HG03064 (cell line): ENCODE results near the gene TCP11.

ENCODE experiments used
- ATAC-seq: cut with Tn5 transposase; IDR thresholded peaks from one replicate; pipeline ENCODE4 v1.9.1; 2021; ENCODE audit warnings: low read depth; ENCODE audit not compliant: unreplicated experiment

The TCP11 gene

DNA sequence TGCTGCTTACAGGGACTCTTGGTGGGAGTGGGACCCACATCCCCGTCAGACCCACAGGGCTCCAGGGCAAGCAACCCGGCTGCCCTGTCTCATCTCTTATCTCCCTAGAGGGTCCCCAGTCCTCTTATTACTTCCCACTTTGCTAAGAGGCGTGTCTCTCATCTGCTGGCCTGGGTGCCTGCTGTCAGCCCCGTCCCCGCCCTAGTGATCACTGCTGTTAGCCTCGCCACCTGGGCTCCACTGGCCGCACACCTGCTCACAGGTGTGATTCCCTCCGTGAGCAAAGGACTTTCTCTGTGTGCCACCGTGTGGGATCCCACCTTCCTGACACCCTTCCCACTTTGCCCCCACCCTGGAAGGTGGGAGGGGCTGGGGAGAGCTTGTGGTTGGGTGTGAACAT, 57.6 kb downstream of the TCP11 start:
- no peak for ATAC-seq

DNA sequence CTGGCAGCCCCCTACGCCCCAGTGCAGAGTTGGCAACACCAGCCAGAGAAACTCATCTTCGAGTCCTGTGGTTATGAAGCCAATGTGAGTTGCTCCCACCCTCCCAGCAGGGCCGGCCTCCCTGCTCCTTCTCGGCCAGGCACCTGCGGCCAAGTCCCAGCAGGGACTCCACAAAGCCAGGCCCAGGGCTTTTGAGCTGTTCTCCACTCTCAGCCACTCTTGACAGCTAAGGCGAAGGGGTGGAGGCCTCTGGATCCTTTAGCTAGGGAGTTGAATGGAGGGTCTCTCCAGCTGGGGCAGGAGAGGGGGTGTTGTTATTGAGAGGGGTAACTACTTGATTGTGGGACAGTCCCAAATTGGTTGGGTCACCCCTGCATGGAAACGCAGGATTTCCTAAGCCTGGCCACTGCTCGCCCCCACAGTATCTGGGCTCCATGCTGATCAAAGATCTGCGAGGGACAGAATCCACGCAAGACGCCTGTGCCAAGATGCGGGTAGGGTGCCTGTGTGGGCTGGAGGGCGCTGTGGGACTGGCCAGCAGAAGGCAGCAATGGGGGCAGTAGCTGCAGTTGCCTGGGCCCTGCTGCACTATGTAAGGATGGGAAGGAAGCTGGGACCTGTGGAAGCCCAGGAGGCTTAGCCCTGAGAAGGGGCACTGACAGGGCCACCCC, 58.3 kb downstream of the TCP11 start:
- ATAC-seq, result no peak

DNA sequence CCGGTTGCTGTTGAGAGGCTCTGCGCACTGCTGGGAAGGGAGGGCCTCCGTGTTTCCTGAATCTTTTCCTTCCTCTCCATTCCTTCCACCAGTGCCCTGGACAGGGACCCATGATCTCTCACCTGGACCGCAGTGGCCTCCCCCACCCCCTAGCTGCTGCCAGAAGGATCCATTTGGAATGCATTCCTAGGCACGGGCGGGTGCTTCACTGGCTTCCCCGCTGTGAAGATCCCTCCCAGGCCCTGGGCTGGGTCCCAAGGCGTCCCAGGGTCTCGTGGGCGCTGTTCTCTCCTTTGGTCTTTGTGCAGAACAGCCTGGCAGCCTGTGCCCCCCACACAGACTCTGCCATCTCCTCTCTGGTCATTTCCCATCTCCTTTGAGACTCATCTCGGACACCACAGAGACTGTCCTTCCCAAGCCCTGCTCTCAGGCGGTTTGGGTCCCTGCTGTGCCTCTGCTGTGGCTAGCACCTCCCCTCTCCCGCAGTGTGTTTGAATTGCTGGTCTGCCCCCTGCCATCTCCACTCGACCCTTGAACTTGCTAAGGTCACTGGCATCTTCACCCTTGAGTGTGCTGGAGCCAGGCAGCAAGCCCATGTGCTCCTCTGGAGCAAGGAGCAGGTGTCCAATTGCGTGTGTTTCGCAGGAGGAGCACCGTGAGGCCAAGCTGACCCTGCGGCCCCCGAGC, 59.0 kb downstream of the TCP11 start:
- no peak for ATAC-seq

DNA sequence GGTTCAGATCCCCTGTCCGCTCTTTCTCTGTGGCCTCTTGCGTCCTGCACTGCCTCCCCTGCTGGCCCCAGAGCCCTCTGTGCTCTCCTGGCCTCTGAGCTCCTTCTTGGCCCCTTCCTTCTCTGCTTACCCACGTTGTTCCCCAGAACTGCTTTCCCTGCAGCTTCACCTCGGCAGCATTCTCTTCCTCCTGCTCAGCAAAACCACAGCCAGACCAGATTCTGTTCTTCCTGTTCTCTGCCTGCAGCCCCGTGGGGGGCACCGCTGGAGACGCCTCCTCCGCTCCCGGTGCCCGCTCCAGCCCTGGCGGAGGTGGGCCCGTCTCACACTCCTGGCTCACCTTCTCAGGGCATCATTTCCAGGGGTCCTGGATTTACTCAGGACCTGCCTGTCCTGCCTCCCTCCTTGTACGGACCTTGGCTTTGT, 59.7 kb downstream of the TCP11 start:
- ATAC-seq, result no peak

DNA sequence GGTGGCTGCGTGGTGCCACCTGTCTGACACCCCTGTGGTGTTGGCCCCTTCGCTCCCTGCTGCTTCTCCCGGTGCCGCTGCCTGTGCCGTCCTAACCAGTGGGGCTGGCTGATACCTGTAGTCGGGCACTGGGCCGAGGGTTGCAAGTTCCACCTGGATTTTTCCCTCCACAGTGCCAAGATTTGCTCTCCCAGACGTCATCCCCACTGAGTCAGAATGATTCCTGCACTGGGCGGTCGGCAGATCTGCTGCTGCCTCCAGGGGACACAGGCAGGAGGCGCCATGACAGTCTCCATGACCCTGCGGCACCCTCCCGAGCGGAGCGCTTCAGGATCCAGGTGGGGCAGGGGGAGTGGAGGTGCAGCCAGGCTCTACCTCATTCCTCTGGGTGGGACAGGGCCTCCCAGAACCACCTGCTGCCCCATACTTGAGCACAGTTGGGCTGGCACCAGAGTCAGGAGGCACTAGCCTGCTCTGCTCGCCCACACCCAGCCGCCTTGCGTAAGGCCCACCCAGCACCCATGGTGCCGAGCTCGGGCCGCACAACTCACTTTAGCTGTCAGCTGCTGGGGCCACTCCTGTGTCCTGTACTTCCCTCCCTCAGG, 60.2 kb downstream of the TCP11 start:
- no peak for ATAC-seq

DNA sequence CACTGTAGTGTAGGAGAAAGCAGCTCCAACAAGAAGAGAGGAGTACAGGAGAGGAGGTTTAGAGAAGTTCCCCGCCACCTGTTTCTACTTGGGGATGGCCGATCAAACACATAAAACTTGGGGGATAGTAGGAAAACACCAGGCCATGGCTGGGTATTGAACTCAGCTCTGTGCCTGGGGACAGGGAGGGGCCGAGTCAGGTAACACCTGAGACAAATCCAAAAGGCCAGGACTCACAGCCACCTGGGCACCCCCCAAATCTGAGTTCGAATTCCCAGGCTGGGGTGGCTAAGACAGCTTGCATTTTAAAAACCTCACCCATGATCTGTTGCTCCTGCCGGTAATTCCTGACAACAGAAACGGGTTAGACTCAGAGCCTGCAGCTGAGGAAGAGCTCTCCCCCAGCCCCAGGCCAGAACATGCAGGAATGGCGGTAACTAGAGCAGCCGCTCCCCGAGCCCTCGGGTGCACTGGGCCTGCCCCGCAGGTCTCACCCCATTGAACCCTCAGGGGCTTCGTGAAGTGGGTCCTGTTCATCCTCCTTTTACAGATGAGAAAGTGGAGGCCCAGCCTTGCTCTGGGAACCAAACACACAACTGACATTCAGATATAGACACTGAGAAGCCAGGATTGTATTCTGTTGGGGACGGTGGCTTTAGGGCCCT, 61.0 kb downstream of the TCP11 start:
- ATAC-seq, result no peak

DNA sequence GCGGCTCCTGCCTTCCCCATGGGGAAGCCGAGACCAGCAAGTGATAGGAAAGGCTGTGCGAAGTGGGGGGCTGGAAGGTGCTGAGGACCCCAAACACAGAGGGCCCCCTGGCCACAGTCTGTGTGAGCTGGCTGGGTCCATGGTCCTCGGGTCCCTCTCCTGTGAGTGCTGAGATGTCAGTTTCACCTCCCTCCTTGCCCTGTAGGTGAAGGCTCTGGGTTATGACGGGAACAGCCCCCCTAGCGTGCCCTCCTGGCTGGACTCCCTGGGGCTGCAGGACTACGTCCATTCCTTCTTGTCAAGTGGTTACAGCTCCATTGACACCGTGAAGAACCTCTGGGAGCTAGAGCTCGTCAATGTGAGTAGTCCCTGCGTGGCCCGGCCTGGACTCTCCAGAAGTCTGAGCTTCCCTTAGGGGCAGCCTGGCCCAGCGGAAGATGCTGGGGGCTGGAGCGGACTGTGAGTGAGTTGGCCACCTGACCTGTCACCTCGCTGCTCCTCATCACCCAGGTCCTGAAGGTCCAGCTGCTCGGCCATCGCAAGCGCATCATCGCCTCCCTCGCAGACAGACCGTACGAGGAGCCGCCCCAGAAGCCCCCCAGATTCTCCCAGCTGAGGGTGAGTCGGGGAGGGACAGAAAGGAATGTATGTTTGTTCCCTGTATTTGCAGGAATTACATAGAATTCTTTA, 61.7 kb downstream of the TCP11 start:
- ATAC-seq, result no peak

DNA sequence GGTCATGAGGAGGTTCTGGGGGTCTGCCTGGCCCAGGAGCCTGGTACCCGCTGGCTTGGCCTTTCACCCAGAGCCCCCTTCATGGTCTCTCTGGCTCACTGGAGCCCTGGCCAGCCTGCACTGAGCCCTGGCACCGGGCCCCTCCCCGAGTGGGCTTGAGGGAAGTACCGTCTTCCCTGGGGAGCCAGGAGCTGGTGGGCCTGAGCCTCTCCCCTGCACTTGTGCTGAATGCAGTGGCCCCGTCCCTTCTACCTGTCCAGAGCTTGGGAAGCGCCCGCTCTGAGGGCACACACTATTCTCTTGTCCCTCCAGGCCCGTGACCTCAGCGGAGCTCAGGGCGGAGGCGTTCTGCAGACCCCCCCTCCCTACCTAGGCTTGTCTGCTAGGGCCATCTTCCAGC, 62.2 kb downstream of the TCP11 start:
- no peak for ATAC-seq

DNA sequence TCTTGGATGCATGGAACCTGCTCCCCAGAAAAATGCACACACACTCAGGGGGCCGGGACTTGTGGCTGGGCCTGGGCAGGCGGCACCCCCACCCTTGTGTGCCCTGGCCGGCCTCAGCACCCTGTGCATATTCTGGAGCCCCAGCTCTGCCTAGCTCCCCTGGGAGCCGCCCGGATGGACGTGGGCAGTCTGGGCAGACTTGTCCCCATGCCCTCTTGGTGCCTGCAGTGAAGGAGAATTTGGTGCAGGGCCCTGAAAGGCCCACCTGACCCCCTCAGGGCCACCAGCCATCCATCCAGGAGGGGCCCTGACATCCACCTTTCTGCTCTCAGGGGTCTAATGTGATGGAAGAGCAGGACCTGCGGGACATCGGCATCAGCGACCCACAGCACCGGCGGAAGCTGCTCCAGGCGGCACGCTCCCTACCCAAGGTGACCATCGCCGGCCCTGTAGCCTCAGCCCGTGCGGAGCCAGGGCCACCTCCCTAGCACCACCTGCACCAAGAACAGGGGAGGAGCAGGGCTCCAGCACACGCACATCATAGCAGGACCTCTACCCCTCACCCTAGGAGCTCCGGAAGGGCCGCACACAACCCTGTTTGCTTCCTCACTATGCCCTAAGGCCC, 62.8 kb downstream of the TCP11 start:
- no peak for ATAC-seq

DNA sequence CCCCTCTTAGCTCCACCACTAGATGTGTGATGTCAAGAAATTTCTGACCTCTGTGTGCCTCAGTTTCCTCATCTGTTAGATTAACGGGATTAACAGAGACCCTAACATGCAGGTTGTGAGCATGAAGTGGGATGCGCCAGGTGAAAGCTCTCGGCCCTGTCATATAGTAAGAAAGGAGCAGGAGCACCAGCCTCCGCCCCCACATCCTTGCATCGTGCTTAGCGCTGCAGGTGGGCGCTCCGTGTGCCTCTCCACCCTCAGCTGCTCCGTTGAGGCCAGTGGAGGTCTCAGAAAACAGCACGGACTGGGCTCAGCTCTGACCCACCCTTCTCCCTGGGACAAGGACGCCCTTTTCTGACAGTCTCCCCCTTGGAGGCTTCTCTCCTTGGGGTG, 63.4 kb downstream of the TCP11 start:
- ATAC-seq, result no peak

DNA sequence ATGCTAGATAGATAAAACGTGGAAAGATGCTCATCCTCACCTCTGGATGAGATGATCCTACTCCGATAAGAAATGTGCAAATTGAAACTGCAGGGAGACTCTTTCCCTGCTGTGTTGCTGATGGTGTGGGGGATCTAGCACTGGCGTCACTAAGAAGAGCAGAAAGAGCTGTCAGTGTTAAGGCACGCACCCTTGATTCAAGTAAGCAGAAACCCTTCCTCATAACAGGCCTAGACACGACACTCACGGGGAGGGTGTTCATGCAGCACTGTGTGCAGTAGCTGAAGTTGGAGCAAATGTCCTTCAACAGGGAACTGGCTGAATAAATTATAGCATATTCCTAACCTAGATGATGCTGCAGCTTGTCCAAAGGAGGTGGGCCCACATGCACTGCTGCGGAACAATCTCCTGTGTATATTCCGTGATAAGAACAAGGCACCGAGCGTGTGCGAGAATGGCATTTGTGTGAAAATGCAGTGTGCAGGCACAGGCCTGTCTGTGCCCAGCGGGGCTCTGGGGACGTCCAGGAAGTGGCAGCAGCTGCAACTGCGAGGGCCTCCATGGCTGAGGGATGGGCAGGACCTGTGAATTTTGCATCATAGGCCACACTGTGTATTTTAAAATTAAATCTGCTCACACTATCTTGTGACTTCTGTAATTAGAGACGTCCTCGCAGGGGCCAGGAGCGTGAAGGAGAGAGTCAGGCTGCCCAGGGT, 64.0 kb downstream of the TCP11 start:
- ATAC-seq, result no peak

DNA sequence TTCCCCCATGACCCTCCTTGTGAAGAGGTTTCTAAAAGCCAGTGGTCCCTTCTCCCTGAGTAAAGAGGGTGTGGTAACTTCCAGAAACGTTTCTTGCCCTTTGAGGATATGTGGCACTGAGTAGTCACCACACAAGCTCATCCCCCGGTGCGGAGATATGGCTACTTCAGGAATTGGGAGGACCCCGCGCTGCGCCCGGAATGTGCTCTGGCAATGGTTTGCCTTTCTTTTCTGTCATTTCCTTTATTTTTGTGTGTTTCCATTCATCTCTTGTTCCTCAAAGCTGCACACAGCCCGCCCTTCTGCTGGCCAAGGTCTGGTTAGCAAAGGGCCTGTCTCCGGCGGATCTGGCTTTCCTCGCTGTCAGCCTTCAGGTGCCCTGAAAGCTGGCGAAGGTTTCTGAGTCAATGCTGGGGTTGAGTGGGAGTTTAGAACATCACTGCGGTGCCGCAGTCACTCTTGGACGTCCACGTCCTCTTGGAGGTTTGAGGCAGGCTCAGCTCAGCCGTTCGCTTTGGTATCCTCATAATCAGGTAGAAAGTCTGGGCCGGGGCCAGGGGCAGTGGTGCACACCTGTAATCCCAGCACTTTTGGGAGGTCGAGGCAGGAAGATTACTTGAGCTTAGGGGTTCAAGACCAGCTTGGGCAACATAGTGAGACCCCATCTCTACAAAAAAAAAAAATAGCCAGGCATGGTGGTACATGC, 67.2 kb downstream of the TCP11 start:
- ATAC-seq, result no peak

DNA sequence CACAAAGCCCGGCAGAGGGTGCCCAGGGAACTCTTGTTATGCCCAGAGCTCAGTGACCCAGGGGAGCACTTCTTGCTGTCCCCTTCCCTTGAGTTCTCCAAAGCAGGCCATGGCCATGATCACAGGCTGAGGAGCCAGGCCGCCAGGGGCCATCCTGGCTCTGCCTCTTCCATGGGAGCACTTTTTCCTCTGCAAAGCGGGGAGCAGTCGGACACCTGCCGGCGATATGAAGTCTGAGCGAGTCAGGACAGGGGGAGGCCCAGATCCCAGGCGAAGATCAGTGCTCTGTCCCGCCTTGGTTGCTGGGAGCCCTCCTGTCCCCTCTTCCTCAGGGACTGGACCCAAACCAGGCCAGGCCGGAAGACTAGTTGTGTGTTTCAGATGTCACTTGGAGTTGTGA, 67.9 kb downstream of the TCP11 start:
- ATAC-seq, result no peak

DNA sequence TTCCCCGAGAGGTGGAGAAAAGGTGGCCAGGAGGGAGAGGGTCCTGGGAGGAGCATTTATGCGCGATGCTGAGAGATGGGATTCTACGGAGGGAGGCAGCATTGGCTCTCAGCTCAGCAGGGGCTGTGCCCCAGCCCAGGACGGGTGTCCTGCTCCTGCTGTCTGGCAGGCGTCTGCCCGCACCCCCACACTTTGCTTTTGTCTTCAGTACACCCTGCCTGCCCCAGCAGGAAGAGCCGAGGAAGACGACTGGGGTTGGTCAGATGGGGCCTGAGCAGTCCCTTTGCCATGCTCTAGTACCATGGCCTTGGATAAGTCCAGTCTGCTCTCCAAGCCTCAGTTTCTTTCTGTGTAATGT, 68.5 kb downstream of the TCP11 start:
- no peak for ATAC-seq

DNA sequence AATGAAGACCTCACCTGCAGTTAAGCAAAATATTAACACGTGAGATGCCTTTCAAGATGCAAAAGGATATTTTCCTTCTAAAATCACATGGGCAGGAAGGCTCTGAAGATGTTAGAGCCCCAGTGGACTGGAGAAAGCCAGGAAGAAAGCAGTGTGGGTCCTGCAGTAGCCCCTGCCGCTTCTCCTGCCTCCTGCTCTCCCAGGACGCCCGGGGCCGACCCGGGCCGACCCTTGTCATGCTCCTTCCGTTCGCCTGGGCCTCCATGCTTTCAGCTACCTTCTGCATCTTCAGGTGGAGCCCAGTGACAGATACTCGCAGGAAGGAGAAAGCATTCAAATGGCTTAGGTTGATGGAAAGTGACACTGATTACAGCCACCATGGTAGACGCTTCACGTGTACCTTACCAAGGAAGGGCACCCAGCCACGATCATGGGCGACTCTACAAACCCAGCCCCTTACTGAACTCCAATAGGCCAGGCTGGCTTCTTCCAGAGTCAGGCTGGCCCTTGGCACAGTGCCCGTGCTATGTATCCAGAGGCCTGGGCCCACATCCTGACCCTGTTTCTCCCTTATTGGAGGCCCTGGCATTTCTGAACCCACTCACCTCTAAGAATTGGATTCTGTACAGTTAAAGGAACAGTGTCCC, 69.0 kb downstream of the TCP11 start:
- ATAC-seq, result no peak

DNA sequence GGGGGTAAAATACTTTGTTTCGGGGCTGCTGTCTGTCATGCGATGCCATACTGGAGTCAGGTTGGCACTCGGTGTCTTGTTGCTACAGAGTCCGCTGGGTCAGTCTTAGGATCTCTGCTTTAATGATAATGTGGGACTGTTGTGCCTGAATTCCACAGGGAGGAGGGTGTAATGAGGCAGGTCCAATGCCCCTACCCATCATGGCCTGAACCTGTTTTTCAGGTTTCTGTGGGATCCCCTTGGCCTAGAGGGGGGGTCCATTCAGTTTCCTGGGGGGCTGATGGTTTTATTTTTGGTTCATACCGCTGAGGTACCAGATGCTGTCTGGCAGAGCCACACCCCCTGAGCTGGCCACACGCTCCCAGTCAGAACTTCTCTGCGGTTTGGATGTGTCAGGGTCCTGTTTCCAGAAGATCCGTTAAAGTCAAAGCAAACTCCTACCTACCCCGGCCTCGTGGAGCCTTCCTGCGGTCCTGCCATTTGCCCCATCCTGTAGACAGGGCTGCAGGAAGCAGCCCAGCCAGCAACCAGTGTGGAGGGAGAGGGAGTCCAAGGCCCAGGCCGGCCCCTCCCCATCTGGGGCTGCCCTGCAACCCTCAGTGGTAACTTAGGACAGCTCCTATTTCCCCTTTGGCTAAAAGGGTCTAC, 69.7 kb downstream of the TCP11 start:
- ATAC-seq, result no peak

DNA sequence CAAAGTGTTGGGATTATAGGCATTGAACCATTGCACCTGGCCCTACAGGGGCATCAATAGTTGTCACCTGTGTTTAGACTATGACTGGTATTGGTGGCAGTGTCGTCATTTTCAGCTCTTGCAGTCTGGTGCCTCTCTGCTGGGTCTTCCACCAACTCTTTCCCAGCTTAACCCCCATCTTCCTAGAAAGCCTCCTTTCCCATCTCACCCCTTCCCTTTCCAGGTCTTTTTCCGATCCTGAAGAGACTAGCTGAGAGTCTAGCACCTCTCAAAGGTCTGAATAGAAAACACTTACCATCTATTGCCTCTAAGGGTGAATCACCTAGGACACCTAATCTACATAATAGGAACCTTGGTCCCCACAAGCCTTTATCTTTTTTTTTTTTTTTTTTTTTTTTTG, 71.0 kb downstream of the TCP11 start:
- ATAC-seq, result no peak

DNA sequence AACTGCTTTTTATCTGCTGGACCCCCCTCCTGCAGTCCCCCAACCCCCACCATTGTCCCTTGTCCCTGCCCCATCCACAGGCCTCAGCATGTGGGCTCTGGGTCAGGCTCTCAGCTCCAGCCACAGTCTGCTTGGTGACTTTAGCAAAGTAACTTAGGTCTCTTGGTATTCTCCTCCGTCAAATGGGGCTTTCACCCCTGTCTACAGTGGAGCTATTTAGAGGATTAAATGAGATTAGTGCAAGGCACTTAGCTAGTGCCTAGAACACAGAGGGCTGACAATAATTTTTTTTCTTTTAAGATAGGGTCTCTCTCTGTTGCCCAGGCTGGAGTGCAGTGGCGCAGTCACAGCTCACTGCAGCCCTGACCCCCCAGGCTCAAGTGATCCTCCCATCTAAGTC, 71.9 kb downstream of the TCP11 start:
- ATAC-seq, result no peak
